ENCODE results near the gene TMEM253.

The TMEM253 gene

DNA sequence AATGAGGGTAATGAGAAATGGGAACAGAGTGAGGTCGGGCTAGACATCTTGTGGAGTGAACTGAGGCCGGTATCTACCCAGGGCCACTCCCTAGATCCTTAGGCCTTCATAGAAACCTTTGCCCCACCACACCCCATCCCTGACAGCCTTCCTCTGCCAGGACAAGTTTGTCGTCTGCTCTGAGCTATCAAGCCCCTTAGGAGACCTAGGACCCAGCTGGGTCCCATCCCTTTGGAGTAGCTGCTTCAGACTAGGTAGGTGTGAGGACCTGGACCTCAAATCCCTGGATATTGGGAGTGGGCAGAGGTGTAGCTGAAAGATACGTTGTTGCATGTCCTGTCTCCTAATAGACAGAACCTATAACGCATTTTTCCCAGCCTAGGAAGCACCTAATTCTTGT, at the start of gene TMEM253:
Gene TMEM253 (plus strand): TSS at position 136 of the 400 bp plus-strand sequence. CDS start 278 bp downstream, outside the sequence.
- DNase-seq (ENCODE audit: low spot score), result no peak

DNA sequence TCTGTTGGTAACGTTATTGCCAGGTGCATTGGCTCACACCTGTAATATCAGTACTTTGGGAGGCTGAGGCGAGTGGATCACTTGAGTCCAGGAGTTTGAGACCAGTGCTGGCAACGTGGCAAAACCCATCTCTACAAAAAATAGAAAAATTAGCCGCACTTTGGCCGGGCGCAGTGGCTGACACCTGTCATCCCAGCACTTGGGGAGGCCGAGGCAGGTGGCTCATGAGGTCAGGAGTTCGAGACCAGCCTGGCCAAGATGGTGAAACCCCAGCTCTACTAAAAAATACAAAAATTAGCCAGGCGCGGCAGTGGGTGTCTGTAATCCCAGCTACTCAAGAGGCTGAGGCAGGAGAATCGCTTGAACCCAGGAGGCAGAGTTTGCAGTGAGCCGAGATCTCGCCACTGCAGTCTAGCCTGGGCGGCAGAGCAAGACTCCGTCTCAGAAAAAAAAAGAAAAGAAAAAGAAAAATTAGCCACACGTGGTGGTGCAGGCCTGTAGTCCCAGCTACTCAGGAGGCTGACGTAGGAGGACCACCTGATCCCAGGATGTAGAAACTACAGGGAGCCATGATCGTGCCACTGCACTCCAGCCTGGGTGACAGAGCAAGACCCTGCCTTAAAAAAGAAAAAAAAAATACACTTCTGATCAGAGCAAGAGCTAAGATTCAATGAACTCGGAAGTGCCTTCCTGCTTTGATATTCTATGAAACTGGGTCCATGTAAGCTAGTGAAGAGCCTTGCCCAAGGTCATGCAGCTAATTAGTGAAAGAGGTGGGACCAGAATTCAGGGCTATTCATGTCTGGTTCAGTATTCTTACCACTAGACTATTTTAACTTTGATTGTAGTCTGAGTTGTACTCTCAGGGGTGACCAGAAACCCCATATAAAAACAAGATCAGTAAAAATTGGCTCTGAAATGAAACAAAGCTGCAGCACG, 47.4 kb upstream of the TMEM253 start:
- no peak for DNase-seq (ENCODE audit: low spot score)

DNA sequence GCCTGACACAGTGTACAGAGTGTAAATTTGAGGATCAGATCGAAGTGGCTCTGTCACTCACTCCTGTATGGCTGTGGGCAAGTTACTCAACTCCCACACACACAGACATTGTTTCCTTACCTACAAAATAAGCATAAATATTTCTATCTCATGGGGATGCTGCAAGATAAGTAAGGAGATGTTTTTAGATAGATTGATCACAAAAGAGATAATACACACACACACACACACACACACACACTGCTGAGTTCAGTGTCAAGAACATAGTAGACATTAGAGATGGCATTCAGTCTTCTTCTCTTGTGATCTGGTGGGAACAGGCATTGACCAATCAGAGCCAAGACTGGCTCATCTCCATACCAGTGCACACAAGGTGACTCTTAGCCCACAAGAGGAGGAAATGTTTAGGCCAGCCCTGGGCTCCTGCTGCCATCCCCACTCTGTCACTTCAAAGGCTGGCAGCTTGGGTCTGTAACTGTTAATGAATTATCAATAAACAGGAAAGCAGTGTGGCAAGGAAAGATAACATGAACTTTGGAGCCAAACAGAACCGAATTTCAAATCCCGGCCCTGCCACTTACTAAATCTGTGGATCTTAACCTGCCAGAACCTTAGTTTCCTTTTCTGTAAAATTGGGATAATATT, 46.6 kb upstream of the TMEM253 start:
- DNase-seq (ENCODE audit: low spot score), result peak; percentile 85

DNA sequence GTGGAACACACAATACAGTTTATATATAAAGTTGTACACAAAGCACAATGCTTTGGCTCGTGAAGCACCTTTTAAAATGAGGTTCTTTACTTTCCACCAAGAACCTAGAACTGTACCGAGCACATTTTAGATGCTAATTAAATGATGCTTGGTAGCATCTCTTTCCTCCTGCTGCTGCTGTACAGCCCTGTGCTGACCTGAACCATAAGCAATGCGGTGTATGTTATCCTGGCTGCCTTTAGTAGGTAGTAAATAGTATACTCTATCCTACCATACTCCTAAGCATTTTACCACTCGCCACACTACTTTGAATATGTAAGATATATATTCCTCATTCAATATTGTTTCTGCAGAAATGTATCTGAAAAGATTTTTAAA, 46.1 kb upstream of the TMEM253 start:
- no peak for DNase-seq (ENCODE audit: low spot score)

DNA sequence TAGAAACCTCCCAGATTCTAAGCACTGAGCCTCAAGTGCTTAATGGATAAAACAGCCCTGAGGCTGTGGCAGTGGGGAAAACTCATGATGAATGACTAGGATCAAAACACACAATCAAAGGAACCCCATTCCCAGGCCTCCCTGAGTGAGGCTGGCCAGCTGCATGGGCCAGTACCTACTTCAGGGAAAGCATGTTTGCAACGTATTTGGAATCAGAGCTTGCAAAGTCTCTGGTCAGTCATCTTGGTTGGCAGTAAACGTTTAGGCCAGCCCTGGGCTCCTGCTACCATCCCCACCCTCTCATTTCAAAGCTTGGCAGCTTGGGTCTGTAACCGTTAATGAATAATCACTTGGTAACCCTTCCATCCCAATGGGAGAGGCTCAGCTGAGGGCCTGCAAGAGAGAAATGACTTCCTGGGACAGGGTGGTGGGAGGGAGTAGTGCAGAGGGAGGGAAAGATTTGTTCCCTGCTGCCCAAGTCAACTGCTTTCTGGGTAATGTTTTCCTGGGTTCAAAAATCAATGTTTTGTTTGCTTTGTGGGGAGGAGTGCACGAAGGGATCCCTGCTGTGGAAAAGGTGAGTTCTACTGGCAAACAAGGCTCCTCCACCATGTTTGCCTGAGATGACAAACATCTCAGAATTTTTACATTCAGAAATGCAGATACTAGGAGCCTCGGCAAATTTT, 45.3 kb upstream of the TMEM253 start:
- DNase-seq (ENCODE audit: low spot score), result peak; percentile 58

DNA sequence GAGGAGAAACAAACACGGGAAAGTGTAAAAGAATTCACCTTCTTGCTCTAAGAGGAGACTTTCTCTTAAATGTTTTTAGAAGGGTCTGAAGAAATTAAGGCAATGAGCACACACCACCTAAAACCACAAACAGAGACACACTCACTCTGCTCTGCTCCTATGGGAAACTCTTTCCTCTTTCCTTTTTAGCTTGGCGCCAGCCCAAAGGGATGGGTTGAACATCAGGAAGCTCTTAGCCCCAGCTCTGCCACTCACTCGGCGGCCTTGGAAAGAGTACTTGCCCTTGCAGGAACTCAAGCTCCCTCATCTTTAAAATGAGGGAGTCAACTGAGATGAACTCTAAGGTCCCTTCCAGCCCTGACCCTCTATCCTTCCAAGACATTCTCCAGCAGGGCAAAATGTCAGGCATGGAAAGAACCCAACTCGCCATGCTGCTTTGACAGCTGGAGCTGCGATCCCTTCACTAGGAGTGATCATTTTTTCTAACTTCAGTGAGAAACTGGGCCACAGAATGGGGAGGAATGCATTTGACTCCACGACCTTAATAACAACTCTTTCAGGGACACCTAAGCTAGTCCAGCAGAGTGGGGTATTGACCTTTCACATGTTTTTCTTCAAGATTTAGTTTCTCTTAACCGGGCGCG, 44.2 kb upstream of the TMEM253 start:
- DNase-seq (ENCODE audit: low spot score), result peak; percentile 49

DNA sequence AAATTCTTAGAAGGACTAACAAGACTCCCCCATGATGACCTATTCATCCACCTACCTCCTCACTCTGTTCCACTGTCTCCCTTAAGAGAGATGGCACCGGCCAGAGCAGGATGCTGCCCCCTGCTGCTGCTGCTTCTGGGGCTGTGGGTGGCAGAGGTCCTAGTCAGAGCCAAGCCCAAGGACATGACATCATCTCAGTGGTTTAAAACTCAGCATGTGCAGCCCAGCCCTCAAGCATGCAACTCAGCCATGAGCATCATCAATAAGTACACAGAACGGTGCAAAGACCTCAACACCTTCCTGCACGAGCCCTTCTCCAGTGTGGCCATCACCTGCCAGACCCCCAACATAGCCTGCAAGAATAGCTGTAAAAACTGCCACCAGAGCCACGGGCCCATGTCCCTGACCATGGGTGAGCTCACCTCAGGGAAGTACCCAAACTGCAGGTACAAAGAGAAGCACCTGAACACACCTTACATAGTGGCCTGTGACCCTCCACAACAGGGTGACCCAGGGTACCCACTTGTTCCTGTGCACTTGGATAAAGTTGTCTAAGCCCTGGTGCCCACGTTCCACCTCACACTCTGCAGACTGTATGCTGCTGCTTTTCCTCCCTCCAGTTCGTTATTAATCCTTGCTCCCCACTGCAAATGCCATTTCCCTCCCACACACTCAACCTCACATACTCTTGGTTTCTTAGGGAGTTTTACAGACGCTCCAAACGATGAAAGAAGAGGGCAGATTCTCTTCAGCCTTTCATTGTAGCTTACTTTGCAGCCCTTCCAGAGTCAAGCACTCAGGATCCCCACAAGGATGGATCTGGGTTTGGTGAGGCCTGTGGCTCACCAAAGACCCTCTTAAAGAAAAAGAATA, 42.8 kb upstream of the TMEM253 start, which contains the start of gene RNASE8:
Gene RNASE8 (plus strand): TSS at position 20 of the 873 bp plus-strand sequence. CDS start 71 bp downstream, at position 91.
- peak; percentile 65 for DNase-seq (ENCODE audit: low spot score)

DNA sequence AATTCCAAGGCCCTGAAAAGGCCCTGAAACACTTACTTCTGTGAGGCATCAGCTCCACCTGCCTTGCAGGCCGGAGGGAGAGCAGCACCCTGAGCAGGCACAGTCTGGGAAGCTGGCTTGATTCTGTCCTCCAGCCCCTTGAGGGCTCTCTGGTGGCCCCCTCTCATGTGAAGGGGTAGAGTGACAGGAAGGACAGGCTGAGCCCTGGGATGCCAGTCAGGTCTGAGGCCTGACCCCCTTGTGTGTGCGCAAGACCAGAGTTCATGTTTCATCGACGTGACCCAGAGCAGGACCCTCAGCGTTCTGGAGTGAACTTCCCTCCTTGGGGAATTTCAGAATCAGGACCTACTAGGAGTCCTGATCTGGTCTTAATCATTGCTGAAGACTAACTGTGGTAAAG, 42.0 kb upstream of the TMEM253 start:
- no peak for DNase-seq (ENCODE audit: low spot score)

DNA sequence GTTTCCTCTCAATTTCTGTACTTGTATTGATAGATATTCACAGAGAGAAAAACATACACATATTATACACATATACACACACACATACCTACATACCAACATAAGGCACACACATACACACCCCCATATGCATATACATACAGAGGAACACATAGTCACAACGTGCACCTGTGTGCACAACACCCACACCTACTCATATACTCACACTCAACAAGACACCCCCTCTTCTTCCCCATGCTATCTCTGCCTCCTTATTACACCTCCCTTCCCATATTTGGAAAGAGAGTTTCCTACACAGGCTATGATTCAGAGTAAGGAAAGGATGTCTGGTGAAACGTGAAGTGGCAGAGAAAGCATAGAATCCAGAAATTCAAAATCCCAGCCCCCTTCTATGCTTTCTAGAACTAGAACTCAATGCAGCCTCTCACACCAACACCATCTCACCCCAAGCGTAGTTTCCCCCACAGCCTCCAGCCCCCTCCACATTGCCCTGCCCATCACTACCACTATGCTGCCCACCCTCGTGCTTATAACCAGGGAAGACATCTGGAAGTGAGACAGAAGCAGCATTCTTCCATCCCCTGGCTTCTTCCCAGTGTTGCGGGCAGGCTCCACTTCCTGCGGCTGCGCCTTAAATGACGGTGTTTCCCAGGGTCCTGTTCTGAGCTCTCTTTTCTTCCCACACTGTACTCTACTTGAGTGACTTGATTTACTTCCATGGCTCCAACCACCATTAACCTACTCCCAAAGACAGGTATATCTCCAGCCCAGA, 40.8 kb upstream of the TMEM253 start:
- DNase-seq (ENCODE audit: low spot score), result no peak

DNA sequence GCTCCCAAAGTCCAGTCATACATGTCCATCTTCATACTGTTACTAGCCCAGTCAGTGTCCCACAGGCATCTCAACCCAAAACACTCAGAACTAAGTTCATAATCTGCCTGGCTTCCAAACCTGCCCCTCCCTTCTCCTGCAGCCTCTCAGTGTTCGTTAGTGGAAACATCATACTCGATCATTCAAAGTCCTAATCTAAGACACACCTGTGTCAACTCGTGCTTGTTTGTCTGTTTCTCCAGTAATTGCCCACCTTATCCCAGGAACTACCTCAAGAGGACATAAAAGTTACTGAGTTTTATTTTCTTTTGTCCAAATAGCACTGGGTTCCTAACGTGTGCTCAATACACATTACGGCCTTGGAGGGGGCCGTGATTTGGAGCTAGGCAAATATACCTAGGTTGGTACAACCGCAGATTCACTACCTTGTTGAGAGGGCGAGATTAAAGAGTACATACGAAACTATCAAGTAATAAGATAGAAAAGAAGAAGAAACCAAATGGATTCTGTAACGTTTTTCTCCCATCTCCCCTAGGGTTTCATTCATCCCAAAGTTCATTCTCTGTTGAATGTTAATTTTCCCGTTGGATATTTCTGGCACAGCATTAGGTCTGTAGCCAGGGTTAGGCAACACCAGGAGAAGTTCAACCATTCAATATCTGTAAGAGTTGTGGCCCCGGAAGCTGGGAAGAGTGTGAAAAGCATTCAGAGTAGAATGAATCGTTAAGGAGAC, 40.1 kb upstream of the TMEM253 start:
- DNase-seq (ENCODE audit: low spot score), result no peak

DNA sequence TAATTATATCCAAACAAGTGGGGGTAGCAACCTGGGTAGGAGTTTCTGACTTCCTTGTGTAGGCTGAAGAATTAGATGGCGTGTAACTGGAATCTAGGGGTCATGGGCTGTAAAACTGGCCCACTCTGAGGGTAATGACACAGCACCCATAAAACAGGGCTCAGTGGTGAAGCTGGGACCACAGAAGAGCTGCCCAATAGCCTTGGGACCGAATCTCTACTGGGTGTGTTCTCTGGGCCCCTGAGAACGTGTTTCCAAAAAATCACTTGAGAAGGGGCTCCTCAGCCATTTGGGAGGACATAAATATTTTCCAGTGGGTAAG, 39.6 kb upstream of the TMEM253 start:
- DNase-seq (ENCODE audit: low spot score), result no peak

DNA sequence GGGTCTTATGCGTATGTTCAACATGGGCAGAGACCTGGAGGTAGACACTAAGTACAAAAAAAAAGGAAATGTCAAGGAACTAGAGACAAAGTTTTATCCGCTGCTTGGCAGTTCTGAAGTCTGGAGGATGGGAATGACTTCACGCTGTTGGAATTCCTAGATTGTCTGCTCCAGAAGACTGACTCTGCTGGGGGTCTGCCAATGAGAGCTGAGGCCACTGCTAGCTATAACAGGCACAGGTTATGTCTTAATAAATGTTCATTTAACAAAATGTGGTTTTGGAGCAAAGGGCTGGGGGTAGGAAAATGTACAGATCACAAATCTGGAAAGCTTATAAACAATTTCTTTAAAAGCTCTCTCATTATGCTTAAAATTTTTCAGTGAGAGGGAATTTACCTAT, 37.4 kb upstream of the TMEM253 start:
- DNase-seq (ENCODE audit: low spot score), result peak; percentile 87

DNA sequence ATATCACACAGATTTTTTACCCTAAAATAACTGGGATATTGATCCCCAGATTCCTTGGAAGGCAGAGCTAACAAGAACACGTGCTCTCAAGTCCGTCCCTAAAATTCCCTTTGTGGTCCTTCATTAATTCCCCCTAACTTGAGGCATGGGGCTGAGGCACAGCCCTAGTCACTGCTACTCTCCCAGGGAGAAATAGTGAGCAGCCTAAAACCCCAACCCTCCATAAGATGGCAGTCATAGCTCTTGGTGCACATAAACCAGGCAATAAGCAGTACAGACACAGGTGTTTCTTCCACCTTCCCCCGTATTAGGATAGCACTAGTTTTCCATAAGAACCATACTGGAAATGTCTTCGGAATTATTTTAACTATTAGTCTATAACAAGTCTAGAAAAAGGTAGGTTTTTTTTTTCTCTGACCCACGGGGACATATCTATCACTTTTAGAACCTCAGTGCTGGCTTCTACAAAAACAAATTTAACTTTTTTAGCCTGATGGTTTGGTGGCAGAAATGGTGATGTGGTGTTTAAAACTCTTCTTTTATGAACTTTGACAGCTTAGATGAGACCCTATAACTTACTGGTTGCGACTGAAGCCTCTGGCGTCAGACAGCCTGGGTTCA, 33.9 kb upstream of the TMEM253 start:
- DNase-seq (ENCODE audit: low spot score), result no peak

DNA sequence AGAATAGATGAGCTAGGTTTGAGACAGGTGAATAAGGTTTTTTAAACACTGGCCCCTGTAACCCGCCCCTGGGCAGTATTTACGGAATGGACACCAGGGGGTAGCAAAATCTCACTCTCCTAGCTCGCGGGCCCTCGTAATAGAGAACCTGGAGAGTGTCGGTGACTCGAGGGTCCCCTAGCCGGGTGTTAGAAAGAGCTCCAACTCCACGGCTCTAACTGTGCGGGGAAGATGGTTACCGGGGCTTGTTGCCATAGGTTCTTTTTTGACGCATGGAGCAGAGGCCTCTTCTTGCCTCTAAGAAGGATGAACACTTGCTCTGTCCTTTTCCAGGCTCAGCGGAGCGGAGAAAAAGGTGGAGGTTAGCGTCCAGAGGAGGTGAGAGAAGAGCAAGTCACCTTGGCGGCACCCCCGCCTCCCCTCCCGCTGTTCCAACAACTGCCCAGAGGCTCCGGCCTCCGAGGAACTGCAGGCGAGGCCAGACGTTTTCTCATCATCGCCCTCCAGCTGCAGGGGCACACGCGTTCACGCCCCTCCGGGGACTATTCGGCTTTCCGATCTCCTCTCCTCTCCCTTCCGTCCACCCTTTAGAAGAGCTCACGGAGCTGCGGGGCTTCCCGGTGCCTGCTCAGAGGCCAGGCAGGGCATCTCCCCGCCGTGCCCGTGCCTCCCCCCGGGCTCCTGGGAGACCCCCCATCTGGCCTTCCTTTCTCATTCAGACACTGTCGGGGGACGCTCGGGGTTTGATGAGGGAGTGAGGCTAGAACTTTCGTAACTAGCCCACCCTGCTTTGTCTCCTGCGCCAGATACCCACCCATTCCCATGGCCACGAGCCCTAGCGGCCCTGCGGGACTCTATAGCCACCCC, 32.1 kb upstream of the TMEM253 start:
- peak; percentile 68 for DNase-seq (ENCODE audit: low spot score)

DNA sequence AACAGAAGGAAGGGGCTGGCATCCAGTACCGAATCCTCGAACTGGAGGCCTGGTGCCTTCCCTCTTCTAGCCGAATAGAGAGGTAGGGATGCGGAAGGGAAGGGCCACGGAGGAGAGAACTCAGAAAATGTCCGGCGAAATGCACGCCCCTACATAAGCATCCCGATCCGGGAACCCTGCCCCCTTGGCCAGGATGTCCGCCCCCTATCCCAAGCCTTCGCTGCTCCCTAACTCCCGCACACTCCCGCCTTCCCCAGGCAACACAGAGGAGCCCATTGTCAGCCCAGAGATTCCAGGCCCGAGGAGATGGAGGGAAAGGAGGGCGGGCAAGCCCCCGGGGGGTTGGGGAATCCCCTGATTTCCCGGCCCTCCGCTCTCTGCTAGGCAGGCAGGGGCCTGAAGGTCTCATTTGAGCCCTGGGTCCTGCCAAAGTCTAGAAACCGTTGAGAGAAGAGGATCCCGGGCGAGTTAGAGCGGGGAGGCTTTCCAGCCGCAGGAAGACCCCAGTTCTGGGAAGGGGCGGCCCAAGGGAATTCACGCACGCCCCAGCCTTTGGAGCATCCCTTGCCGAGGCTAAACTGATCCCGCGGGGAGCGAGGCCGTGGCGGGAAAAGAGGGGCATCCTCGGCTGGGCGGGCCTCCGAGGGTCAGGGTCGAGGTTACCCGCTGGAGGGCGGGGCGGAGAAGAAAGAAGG, 31.3 kb upstream of the TMEM253 start:
- peak; percentile 52 for DNase-seq (ENCODE audit: low spot score)

DNA sequence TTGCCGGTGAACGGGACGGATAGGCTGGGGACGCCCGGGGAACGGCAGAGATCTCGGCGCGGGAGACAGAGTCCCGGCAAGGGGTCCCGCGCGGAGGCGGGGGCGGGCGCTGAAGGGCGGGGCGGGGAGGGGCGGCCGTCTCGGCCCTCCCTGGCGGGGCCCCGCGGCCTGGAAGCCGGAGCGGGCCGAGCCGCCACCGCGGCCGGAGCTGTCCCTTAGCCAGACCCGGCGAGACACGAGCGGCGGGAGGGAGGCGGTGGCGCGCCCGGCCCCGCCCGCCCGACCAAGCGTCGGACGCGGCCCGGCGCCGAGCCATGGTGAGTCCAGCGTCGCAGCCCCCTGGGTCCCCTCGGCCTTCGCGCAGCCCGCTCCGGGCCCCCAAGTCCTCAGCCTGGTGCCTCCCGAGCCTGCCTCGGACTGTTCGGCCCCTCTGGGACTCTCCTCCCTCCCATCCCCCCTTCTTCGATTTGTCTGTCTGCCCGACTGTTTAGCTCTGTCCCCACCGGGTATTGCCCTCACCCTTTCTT, 30.7 kb upstream of the TMEM253 start, which contains the start of gene ARHGEF40:
Gene ARHGEF40 (plus strand): TSS at position 222 of the 527 bp plus-strand sequence. CDS start 93 bp downstream, at position 315.
- DNase-seq (ENCODE audit: low spot score), result peak; percentile 60

DNA sequence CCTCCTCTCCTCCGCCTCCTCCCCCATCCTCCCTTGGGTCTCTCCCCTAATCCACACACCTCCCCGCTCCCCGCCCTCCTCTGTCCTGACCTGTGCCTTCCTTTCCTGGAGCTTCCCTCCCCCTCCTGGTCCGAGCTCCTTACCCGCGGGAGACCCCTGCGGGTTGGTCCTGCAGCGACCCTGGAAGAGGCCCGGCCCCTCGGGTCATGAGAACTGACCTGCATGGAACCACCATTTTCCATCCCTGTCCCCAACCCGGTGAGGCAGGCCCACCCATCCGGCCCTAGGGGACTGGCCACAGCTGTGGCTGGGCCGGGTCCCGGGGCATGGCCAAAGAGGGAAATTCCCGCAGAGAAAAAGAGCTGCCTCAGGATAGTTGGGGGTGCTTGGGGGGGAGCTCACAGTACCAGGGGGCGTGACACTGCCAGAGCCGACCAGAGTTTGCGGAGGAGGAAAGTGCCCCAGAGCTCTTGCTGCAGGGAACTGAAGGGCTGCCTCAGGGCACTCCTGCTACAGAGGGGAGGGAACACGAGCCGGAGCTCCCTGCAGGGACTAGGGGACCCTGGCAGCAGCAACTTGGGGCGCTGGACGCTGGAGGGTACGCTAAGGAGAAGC, 30.1 kb upstream of the TMEM253 start:
- DNase-seq (ENCODE audit: low spot score), result peak; percentile 65

Data from kidney tubule cell (primary cell).